Loucy (cell line): ENCODE measurements around the gene LONP2.

Source experiments
- H2AFZ ChIP-seq: fragments of 200-600 bp; sonication (generic); 2 replicates; pipeline ENCODE4 v1.6.0; 2016; ENCODE audit warnings: antibody characterized with exemption, mild to moderate bottlenecking, low read length, moderate library complexity
- H3F3A ChIP-seq: fragments of 200-600 bp; 2 replicates; pipeline ENCODE4 v1.6.0; 2016; ENCODE audit warnings: antibody characterized with exemption, low read depth, mild to moderate bottlenecking
- H3K27me3 ChIP-seq: fragments of 200-600 bp; sonication (generic); 2 replicates; pipeline ENCODE4 v1.6.1; 2014; ENCODE audit warnings: low read length, mild to moderate bottlenecking; ENCODE audit not compliant: insufficient read depth, poor library complexity, severe bottlenecking
- H3K36me3 ChIP-seq: fragments of 200-600 bp; sonication (generic); 2 replicates; pipeline ENCODE4 v1.6.1; 2016; ENCODE audit warnings: low read length; ENCODE audit not compliant: insufficient read depth
- H3K4me1 ChIP-seq: fragments of 200-600 bp; sonication (generic); 2 replicates; pipeline ENCODE4 v1.5.1; 2014; ENCODE audit warnings: low read length, mild to moderate bottlenecking; ENCODE audit not compliant: insufficient read depth, poor library complexity, severe bottlenecking
- H3K4me2 ChIP-seq: fragments of 200-600 bp; sonication (generic); 2 replicates; pipeline ENCODE4 v1.6.0; 2014; ENCODE audit warnings: antibody characterized with exemption, low read length, low read depth, mild to moderate bottlenecking; ENCODE audit not compliant: poor library complexity, severe bottlenecking
- H3K4me3 ChIP-seq: fragments of 200-600 bp; sonication (generic); 2 replicates; pipeline ENCODE4 v1.5.1; 2014; ENCODE audit warnings: low read length, mild to moderate bottlenecking, mixed read lengths; ENCODE audit not compliant: poor library complexity, severe bottlenecking
- H3K79me2 ChIP-seq: fragments of 200-600 bp; sonication (generic); 2 replicates; pipeline ENCODE4 v1.6.1; 2014; ENCODE audit warnings: low read length; ENCODE audit not compliant: insufficient read depth
- H3K9ac ChIP-seq: fragments of 200-600 bp; sonication (generic); 2 replicates; pipeline ENCODE4 v1.6.0; 2014; ENCODE audit warnings: mild to moderate bottlenecking, low read depth, low read length, moderate library complexity; ENCODE audit not compliant: poor library complexity, severe bottlenecking
- H3K9me2 ChIP-seq: fragments of 200-600 bp; sonication (generic); replicated peaks from 2 replicates; pipeline ENCODE4 v1.6.1; 2016; ENCODE audit warnings: low read depth, low read length, mixed read lengths
- H3K9me3 ChIP-seq: fragments of 200-600 bp; sonication (generic); 2 replicates; pipeline ENCODE4 v1.6.1; 2014; ENCODE audit warnings: mild to moderate bottlenecking, antibody characterized with exemption, low read length, low read depth; ENCODE audit not compliant: insufficient read depth
- H4K20me1 ChIP-seq: fragments of 200-600 bp; sonication (generic); 2 replicates; pipeline ENCODE4 v1.6.0; 2014; ENCODE audit warnings: antibody characterized with exemption, low read length, mild to moderate bottlenecking; ENCODE audit not compliant: insufficient read depth, poor library complexity, severe bottlenecking
- EZH2phosphoT487 ChIP-seq: fragments of 200-600 bp; IDR thresholded peaks from 2 replicates; pipeline ENCODE4 v1.6.1; 2018; ENCODE audit warnings: antibody characterized with exemption, mild to moderate bottlenecking, moderate library complexity, borderline replicate concordance
- TF ChIP-seq, protein P1 (sequence below): fragments of 200-600 bp; sonication (generic); conservative IDR thresholded peaks from 2 replicates; pipeline ENCODE4 v1.5.1; 2014; ENCODE audit warnings: mild to moderate bottlenecking, antibody characterized with exemption, low read length

The LONP2 gene

DNA sequence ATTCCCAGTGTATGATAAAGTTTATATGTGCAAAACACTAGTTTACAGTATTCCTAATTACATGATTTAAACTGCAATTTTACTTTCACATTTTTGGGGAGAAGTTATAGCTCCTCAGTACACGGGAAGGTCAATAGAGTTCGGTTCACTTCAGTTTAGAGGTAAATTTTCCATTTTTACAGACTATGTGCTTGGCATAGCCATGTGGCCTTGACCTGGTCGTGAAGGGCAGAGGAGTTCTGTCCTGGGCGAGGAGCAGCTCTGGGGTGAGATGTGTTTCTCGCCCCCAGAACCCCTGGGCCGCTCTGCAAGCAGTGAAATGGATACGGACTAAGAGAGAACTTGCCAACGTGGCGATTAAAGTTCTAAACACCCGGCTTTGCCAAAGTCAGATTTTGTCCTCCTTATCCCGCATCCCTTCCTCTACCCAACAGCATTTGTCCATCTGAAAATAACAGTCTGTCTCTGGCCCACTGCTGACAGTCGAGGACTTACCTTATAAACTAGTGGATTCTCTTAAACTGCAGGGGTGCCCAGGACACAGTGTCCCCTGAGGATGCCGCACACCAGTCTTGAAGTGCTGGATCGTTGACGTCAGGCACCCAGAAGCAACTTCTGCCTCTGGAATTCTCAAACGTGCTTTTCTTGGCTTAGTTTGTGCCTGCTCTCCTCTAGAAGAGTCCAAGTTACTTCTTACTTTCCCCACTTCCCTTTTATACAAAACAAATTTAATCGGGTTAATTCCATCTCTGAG lies 142.6 kb downstream of the LONP2 start:
- Histone ChIP-seq H3K79me2 (peaks cover 34% of the 10 kb centered on the region), H3F3A (no peaks in the 10 kb centered on the region), H2AFZ (no peak overlapping the region), H3K9ac (no peak overlapping the region), H3K27me3 (no peaks in the 10 kb centered on the region), H3K4me3 (no peak overlapping the region), H3K9me3 (no peaks in the 10 kb centered on the region), H3K4me2 (peak overlapping the region; percentile 85), H3K4me1 (peaks cover 19% of the 10 kb centered on the region), H3K36me3 (no peaks in the 10 kb centered on the region), H3K9me2 (no peaks in the 10 kb centered on the region), H4K20me1 (peaks cover 27% of the 10 kb centered on the region)
- no peak for TF ChIP-seq EZH2phosphoT487
- TF ChIP-seq, protein P1, sequence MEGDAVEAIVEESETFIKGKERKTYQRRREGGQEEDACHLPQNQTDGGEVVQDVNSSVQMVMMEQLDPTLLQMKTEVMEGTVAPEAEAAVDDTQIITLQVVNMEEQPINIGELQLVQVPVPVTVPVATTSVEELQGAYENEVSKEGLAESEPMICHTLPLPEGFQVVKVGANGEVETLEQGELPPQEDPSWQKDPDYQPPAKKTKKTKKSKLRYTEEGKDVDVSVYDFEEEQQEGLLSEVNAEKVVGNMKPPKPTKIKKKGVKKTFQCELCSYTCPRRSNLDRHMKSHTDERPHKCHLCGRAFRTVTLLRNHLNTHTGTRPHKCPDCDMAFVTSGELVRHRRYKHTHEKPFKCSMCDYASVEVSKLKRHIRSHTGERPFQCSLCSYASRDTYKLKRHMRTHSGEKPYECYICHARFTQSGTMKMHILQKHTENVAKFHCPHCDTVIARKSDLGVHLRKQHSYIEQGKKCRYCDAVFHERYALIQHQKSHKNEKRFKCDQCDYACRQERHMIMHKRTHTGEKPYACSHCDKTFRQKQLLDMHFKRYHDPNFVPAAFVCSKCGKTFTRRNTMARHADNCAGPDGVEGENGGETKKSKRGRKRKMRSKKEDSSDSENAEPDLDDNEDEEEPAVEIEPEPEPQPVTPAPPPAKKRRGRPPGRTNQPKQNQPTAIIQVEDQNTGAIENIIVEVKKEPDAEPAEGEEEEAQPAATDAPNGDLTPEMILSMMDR = no peak

DNA sequence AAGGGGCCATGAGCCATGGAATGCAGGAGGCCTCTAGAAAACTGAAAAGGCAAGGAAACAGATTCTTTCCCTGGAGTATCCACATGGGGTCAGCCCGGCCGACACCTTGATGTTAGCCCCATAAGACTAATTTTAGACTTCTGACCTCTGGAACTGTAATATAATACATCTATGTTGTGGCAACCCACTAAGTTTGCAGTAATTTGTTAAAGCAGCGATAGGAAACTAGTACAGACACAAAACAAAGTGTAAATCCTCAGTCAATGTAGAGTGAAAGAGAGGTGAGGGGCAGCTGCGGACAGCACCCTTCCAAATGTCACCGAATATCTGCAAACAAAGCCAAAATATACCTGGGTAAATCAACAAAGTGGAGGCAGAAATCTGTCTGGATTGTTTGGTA lies 148.3 kb downstream of the LONP2 start:
- TF ChIP-seq, protein P1 = no peak
- TF ChIP-seq EZH2phosphoT487 = no peak
- no peaks in the 10 kb centered on the region for H3K9me3 ChIP-seq
- no peaks in the 10 kb centered on the region for H3K9me2 ChIP-seq
- no peaks in the 10 kb centered on the region for H3F3A ChIP-seq
- no peaks in the 10 kb centered on the region for H3K27me3 ChIP-seq
- H3K4me2 ChIP-seq = no peak overlapping the region
- H3K9ac ChIP-seq = no peak overlapping the region
- H3K36me3 ChIP-seq = no peaks in the 10 kb centered on the region
- H3K4me1 ChIP-seq = no peaks in the 10 kb centered on the region
- H3K79me2 ChIP-seq = no peaks in the 10 kb centered on the region
- no peak overlapping the region for H3K4me3 ChIP-seq
- H4K20me1 ChIP-seq = no peaks in the 10 kb centered on the region
- H2AFZ ChIP-seq = no peak overlapping the region

DNA sequence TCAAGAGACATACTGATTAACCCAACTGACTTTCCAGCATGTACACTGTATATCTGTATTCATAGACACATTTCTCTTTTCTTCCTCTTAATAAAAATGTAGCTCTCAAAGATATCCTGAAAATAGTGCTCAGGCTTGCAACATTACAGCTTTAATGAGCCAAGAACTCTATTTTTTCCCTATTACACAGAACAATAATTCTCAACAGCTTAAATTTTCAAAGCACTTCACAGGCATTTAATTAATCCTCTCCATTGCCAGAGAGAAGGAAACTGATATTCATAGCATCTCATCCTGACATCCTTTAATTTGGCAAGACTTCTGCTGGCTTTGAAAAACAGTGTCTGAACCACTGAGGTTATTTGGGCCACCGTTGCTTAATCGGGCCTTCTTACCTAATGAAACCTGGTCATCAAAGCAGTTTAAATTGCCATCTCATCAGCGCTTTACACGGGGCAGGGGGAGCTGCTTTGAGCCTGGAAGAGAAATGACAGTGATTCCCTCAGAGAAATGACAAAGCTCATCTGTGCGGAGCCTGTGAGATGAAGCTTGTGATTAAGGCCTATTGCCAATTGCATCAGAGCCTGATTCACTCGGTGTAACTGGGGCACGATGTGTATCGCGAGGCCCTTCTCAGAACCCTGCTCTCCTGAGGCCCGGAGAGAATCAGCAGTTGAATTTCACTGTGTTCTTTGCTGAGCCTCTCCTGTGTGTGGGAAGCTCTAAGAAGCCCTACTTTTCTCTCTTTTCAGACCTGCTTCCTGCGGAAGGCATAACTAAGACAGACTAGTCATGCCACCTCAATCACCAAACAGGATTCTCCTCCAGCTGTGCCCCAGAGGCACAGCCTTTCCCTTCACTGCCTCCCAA lies 149.6 kb downstream of the LONP2 start:
- no peak overlapping the region for H3K9ac ChIP-seq
- no peak overlapping the region for H2AFZ ChIP-seq
- no peak overlapping the region for H3K4me2 ChIP-seq
- H3K9me2 ChIP-seq = no peaks in the 10 kb centered on the region
- no peaks in the 10 kb centered on the region for H3K27me3 ChIP-seq
- TF ChIP-seq, protein P1 = no peak
- TF ChIP-seq EZH2phosphoT487 = no peak
- no peaks in the 10 kb centered on the region for H3K79me2 ChIP-seq
- no peaks in the 10 kb centered on the region for H4K20me1 ChIP-seq
- H3K36me3 ChIP-seq = no peaks in the 10 kb centered on the region
- H3K4me3 ChIP-seq = no peak overlapping the region
- no peaks in the 10 kb centered on the region for H3F3A ChIP-seq
- H3K4me1 ChIP-seq = no peaks in the 10 kb centered on the region
- no peaks in the 10 kb centered on the region for H3K9me3 ChIP-seq
